Measurements from ENCODE around the gene CAPN8.

DNA sequence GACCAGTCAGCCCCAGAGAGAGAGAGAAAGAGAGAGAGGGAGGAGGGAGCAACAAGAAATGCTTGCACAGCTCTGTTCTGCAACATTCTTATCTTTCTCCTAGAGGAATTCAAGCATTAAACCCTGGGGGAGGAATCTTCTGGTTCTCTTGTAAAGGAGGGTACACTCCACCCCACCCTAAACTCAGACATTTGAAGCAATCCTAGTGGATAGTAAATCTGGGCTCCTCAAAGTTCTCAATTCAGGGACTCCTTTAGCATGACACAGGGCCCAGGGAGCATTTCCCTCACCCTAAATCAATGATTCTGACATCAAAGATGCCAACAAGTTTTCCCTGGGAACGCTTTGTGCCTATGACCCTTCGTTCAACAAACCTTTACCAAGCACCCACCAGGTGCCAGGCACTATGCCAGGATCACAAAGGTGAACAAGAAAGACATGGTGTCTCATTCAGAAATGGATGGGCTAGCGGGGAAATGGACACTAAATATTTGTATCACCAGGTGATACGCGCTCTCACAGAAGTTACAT, 35.0 kb upstream of the CAPN8 start:
- no peak for TF ChIP-seq CTCF (IDR thresholded peaks at IDR 0.05)
- no peak for TF ChIP-seq EP300 (IDR thresholded peaks at IDR 0.05)
- TF ChIP-seq POLR2A (IDR thresholded peaks at IDR 0.05): no peak
